NCI-H1105 (cell line): ENCODE data around the gene WWOX.
A peak's percentile ranks its signal among the peaks of the same experiment; 100 is the strongest.
"Not testable (repeated sequence)": the region's sequence is repeated elsewhere in the genome, so short reads cannot be mapped to it uniquely, and the experiment has no call there.

Source experiments
- DNase-seq: peaks from one replicate; lab custom pipeline; 2025; lab: John Stamatoyannopoulos, UW

Gene WWOX

GRCh38 chr16:78099271-78100111 is at the start of gene WWOX:
TSS of gene WWOX (plus strand) at chr16:78099654.
- DNase-seq = peak; percentile 90

- DNase-seq = no peak
Observed at GRCh38 chr16:78050734-78051400, 48.6 kb upstream of the WWOX start.

- DNase-seq = no peak
Observed at GRCh38 chr16:78057803-78058564, 41.5 kb upstream of the WWOX start.

- DNase-seq = not testable (repeated sequence)
Observed at GRCh38 chr16:78059806-78060205, 39.6 kb upstream of the WWOX start.

- no peak for DNase-seq
Observed at GRCh38 chr16:78060295-78060694, 39.2 kb upstream of the WWOX start.

GRCh38 chr16:78060809-78061208 is 38.6 kb upstream of the WWOX start:
- DNase-seq = no peak

- DNase-seq = no peak
Observed at GRCh38 chr16:78065319-78065718, 34.1 kb upstream of the WWOX start.

- DNase-seq = no peak
Observed at GRCh38 chr16:78069913-78070312, 29.5 kb upstream of the WWOX start.

GRCh38 chr16:78072275-78072674 is 27.2 kb upstream of the WWOX start:
- no peak for DNase-seq

GRCh38 chr16:78075800-78076199 is 23.7 kb upstream of the WWOX start:
- no peak for DNase-seq

GRCh38 chr16:78081341-78081740 is 18.1 kb upstream of the WWOX start:
- DNase-seq = no peak

- no peak for DNase-seq
Observed at GRCh38 chr16:78091419-78091818, 8.0 kb upstream of the WWOX start.

- no peak for DNase-seq
Observed at GRCh38 chr16:78092758-78093157, 6.7 kb upstream of the WWOX start.

- DNase-seq = no peak
Observed at GRCh38 chr16:78094166-78094565, 5.3 kb upstream of the WWOX start.

- DNase-seq = no peak
Observed at GRCh38 chr16:78094998-78095397, 4.5 kb upstream of the WWOX start.

- no peak for DNase-seq
Observed at GRCh38 chr16:78096386-78096785, 3.1 kb upstream of the WWOX start.

GRCh38 chr16:78097548-78097947 is 1.9 kb upstream of the WWOX start:
- DNase-seq = no peak

- DNase-seq = no peak
Observed at GRCh38 chr16:78098087-78098486, 1.4 kb upstream of the WWOX start.

- DNase-seq = no peak
Observed at GRCh38 chr16:78098595-78099270, 721 bp upstream of the WWOX start.

- no peak for DNase-seq
Observed at GRCh38 chr16:78100112-78100467, 636 bp downstream of the WWOX start.

GRCh38 chr16:78102122-78102660 is 2.7 kb downstream of the WWOX start:
- DNase-seq = no peak

- DNase-seq = no peak
Observed at GRCh38 chr16:78102865-78103264, 3.4 kb downstream of the WWOX start.
